Epithelial cell of proximal tubule (primary cell): Measurements from ENCODE around the gene ADCYAP1. TPM values are rescaled to one million over a fixed set of nuclear protein-coding genes. Genes with fewer than 3 reads are reported as not detected.
"Not testable (repeated sequence)": the region's sequence is repeated elsewhere in the genome, so short reads cannot be mapped to it uniquely, and the experiment has no call there.

Experiments used
- DNase-seq: peaks from one replicate; pipeline ENCODE4 v3.0.0-alpha.2; 2011; ENCODE audit warnings: low read depth
- H3K4me3 ChIP-seq: 2 replicates; pipeline ENCODE4 v1.5.1; 2011; ENCODE audit warnings: low read depth, mild to moderate bottlenecking, low read length
- total RNA-seq: library from RNA; depleted of rRNA; stranded (reverse); fragments of >200 nt; gene quantifications from 2 replicates; pipeline ENCODE4 v1.2.3, GENCODE V29; 2015
- TF ChIP-seq, protein P1 (sequence below): conservative IDR thresholded peaks from 2 replicates; pipeline ENCODE4 v1.5.1; 2012; ENCODE audit warnings: low read depth, mild to moderate bottlenecking, low read length

The ADCYAP1 gene
- total RNA-seq: not detected in 2 replicates

DNA sequence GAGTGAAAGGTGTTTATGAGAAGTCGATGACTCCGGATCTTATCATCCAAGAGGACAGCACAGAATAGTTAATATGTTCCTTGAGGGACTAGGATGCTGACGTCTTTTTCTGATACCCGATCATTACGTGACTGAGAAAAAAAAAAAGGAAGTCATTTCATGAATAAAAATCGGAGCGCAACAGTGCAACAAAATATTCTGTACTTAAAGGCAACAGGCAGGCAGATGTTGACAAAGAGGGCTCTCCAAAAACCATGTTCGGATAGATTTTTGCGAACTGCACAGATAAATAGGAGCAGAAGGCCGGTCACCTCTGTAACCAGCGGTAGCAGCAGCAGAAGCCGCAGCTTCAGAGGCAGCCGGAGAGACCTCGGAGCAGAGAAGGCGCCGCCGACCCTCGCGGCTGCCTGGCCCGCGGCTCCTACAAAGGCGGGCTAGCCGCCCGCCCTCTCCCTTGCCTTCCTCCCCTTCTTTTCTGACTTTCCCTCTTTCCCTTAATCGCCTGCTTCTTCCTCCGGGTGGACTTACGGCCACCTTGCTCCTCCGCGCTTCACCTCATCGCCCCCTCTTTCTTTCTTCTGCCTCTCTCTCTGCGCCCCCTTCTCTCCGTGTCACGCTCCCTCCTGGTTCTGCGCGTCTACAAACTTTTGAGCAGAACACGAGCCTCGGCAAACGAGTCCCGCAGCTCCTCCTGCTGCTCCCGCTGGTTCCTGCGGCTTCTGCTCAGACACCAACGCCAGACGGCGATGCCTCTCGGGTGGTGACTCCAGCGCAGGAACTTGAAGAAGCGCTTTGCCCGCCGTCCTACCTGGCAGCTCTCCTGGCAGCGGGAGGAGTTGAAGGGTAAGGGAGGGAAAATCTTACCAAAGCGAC, at the start of gene ADCYAP1:
Gene ADCYAP1, plus strand, starts transcription at position 654 of the 873 bp plus-strand sequence. CDS start 516 bp downstream, outside the sequence.
- TF ChIP-seq, protein P1, sequence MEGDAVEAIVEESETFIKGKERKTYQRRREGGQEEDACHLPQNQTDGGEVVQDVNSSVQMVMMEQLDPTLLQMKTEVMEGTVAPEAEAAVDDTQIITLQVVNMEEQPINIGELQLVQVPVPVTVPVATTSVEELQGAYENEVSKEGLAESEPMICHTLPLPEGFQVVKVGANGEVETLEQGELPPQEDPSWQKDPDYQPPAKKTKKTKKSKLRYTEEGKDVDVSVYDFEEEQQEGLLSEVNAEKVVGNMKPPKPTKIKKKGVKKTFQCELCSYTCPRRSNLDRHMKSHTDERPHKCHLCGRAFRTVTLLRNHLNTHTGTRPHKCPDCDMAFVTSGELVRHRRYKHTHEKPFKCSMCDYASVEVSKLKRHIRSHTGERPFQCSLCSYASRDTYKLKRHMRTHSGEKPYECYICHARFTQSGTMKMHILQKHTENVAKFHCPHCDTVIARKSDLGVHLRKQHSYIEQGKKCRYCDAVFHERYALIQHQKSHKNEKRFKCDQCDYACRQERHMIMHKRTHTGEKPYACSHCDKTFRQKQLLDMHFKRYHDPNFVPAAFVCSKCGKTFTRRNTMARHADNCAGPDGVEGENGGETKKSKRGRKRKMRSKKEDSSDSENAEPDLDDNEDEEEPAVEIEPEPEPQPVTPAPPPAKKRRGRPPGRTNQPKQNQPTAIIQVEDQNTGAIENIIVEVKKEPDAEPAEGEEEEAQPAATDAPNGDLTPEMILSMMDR: no peak
- no peak for DNase-seq
- H3K4me3 ChIP-seq: no peak within 1 kb of the TSS

DNA sequence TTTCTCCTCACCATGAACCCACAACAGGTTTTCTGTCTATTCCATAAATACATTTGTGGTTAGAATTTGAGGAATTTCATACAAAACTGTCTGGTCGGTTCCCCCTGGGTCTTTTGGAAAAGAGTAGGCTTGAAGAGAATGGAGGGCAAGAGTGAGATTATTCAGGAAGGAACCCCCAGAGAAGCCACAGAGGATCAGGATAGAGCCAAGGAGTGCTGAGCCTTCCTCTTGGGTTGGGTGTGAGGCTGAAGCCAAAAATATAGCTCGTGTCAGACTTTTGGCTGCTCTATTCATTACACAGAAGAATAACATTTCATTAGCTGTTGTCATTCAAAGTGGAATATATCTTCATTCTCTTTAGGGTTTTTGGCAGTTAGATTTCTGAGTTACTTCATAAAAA, 46.7 kb upstream of the ADCYAP1 start:
- H3K4me3 ChIP-seq: no peak overlapping the region
- TF ChIP-seq, protein P1: no peak
- DNase-seq: no peak

DNA sequence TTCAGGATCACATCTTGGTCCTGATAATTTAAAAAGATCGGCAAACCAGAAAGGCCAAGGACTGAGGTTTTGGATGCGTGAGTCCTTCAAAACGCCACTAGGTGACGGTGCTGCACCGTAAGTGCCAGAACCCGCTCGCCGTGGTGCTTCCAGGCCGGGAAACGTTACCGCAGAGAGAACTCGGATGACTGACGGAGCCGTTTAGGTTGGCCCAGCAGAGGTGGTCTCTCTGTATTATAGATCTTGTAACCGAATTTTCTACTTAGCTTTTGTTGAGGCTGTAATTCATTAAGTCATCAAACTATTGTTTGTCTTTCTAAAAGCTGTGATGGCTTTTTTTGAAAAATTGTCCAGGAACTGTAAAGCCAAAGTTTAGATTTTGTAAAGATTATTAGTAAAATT, 39.8 kb upstream of the ADCYAP1 start:
- TF ChIP-seq, protein P1: peak; percentile 100
- peak; percentile 16 for DNase-seq
- no peak overlapping the region for H3K4me3 ChIP-seq

DNA sequence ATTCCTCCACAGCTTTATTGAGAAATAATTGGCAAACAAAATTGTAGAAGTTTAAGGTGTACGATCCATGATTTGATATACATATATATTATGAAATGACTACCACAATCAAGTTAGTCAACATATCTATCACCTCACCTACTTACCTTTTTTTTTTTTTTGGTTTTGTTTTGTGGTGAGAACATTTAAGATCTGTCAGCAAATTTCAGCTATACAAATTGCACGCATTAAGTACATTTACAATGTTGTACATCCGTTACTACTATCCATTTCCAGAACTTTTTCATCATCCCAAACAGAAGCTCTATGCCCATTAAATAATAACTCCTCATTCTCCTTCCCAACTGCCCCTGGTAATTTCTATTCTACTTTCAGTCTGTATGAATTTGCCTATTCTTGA, 37.4 kb upstream of the ADCYAP1 start:
- TF ChIP-seq, protein P1: no peak
- DNase-seq: no peak
- no peak overlapping the region for H3K4me3 ChIP-seq

DNA sequence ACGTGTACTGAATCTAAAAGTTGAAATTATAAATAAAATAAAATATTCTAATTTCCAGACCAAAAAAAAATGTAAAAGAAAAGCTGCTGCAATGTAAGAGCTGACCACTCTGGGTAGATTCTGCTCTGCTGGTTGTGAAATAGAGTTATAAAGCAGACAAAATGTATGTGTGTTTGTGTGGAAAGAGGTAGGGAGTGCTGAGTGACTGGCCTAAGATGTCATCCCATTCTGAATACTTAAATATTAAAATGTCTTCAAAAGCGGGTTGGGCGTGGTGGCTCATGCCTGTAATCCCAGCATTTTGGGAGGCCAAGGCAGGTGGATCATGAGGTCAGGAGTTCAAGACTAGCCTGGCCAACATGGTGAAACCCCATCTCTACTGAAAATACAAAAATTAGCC, 31.2 kb upstream of the ADCYAP1 start:
- H3K4me3 ChIP-seq, DNase-seq: not testable (repeated sequence)

DNA sequence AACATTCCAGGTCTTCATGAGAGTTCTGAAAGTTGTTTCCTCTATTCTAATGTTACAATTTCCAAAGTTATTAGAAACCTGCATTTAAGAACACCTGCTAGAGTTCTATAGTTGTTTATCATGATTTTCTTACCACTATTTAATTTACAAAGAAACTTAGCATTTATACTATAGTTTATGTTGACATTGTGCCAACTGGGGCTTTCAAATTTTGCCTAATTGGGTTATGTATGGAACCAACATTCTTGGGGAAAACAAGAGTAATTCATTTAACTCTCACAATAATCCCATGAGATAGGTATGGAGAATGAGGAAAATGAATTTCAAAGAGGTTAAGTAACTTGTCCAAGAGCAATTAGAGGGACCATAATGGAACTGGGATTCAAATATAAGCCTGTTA, 28.8 kb upstream of the ADCYAP1 start:
- no peak for DNase-seq
- H3K4me3 ChIP-seq: no peak overlapping the region
- TF ChIP-seq, protein P1: no peak

DNA sequence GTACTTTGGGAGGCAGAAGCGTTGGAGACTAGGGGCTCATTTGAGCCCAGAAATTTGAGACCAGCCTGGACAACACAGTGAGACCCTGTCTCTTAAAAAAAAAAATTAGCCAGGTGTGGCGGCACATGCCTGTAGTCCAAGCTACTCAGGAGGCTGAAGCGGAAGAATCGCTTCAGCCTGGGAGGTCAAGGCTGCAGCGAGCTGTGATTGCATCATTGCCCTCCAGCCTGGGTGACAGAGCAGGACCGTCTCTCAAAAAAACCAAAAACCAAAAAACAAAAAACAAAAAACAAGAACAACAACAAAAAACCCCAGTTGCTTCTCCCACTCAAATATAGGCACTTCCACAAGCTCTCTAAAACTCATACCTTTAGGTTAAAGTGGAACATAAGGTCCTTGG, 27.4 kb upstream of the ADCYAP1 start:
- DNase-seq: no peak
- TF ChIP-seq, protein P1: no peak
- H3K4me3 ChIP-seq: no peak overlapping the region
